ENCODE data around the gene SYCE1.
A peak's percentile ranks its signal among the peaks of the same experiment; 100 is the strongest.
"Not testable (repeated sequence)": the region's sequence is repeated elsewhere in the genome, so short reads cannot be mapped to it uniquely, and the experiment has no call there.

The SYCE1 gene

GRCh38 chr10:133565441-133566294, at the start of gene SYCE1:
TSS of gene SYCE1 (minus strand) at chr10:133565583. CDS start at chr10:133565529, 54 bp downstream.
- DNase-seq, result no peak

GRCh38 chr10:133614830-133615580, 49.6 kb upstream of the SYCE1 start:
- peak; percentile 8 for DNase-seq

GRCh38 chr10:133613699-133614098, 48.3 kb upstream of the SYCE1 start:
- no peak for DNase-seq

- DNase-seq, result no peak
Measured at GRCh38 chr10:133611079-133611478, 45.7 kb upstream of the SYCE1 start.

- peak; percentile 27 for DNase-seq
Measured at GRCh38 chr10:133608855-133609254, 43.5 kb upstream of the SYCE1 start.

GRCh38 chr10:133603434-133603833, 38.1 kb upstream of the SYCE1 start:
- DNase-seq, result not testable (repeated sequence)

GRCh38 chr10:133600657-133601056, 35.3 kb upstream of the SYCE1 start:
- no peak for DNase-seq

- not testable (repeated sequence) for DNase-seq
Measured at GRCh38 chr10:133599869-133600268, 34.5 kb upstream of the SYCE1 start.

- no peak for DNase-seq
Measured at GRCh38 chr10:133592716-133593115, 27.3 kb upstream of the SYCE1 start.

- DNase-seq, result no peak
Measured at GRCh38 chr10:133590970-133591359, 25.6 kb upstream of the SYCE1 start.

GRCh38 chr10:133590226-133590969, 25.0 kb upstream of the SYCE1 start:
- no peak for DNase-seq

GRCh38 chr10:133577037-133577436, 11.7 kb upstream of the SYCE1 start:
- DNase-seq, result not testable (repeated sequence)

- DNase-seq, result not testable (repeated sequence)
Measured at GRCh38 chr10:133573460-133573859, 8.1 kb upstream of the SYCE1 start.

- not testable (repeated sequence) for DNase-seq
Measured at GRCh38 chr10:133572055-133572454, 6.7 kb upstream of the SYCE1 start.

- not testable (repeated sequence) for DNase-seq
Measured at GRCh38 chr10:133569801-133570200, 4.4 kb upstream of the SYCE1 start.

- DNase-seq, result not testable (repeated sequence)
Measured at GRCh38 chr10:133568831-133569527, 3.6 kb upstream of the SYCE1 start.

GRCh38 chr10:133568287-133568614, 2.9 kb upstream of the SYCE1 start:
- no peak for DNase-seq

- DNase-seq, result no peak
Measured at GRCh38 chr10:133567609-133568286, 2.4 kb upstream of the SYCE1 start.

GRCh38 chr10:133567119-133567518, 1.7 kb upstream of the SYCE1 start:
- no peak for DNase-seq

GRCh38 chr10:133564816-133565215, 567 bp downstream of the SYCE1 start:
- DNase-seq, result no peak

GRCh38 chr10:133559216-133559615, 6.2 kb downstream of the SYCE1 start:
- DNase-seq, result no peak

- no peak for DNase-seq
Measured at GRCh38 chr10:133557381-133557780, 8.0 kb downstream of the SYCE1 start.
